ENCODE results near the gene OTUB1. TPM values are rescaled to one million over a fixed set of nuclear protein-coding genes. Genes with fewer than 3 reads are reported as not detected.

OTUB1 gene
- total RNA-seq, 1 experiment from 2014 or later = 87.0 TPM

DNA sequence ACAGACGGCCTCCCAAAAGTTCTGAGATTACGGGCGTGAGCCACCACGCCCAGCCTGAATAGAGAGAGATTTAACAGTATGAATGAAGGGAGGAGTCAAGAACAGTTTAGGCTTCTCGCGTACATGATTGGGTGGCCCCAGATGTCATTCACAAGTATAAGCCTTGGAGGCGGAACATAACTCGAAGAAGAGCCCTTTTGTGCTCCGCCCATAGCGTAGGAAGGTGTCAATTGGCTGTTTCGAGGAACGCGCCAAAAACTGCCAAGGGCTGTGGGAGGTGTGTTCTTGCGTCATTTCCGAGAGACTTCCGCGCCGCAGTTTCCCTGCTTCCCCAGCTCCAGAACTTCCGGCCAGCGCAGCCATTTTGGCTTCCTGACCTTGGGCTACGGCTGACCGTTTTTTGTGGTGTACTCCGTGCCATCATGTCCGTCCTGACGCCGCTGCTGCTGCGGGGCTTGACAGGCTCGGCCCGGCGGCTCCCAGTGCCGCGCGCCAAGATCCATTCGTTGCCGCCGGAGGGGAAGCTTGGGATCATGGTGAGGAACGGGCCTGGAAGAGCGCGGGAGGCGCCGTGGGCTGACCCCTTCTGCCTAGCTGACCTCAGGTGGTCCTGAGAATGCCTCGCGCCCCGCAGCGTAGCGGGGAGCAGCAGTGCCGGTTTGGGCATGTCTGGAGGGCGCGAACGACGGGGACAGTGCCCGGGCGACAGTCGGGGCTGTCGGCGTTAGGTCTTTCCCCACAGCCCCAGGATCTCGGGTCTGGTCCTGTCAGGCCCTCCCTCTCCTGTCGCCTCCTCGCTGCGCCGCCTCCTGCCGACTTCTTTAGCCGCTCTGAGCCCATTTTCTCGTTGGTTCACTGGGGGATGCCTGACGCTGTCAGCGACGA, 11.7 kb upstream of the OTUB1 start, which contains the start of gene COX8A:
Gene COX8A (plus strand): TSS at position 362 of the 885 bp plus-strand sequence. CDS start 61 bp downstream, at position 423.
- ATAC-seq (peak; percentile 97), DNase-seq (ENCODE audit: low read depth, low spot score) (peak; percentile 100)
- ChIA-PET CTCF (interaction anchor here (0.6 to 0.9 kb wide), 2 partner anchors 10 to 29 kb away, joined by 4 to 6 read pairs; no protein-coding TSS in a partner anchor), POLR2A (no interaction called here), RAD21 (ENCODE audit: low non-redundant PET in 1 of 2, low total read pairs in 2 of 2, uncharacterized antibody in 2 of 2, unreplicated experiment in 2 of 2) (no interaction called here)
- no peak; the same call in 1 of the 2 replicates for TF ChIP-seq EGR1 (IDR thresholded peaks at IDR 0.05; ENCODE audit: low read depth)
- no peak for TF ChIP-seq EZH2 (IDR thresholded peaks at IDR 0.05)
- no peak for TF ChIP-seq JUND (IDR thresholded peaks at IDR 0.05)
- TF ChIP-seq SIN3A (IDR thresholded peaks at IDR 0.05; ENCODE audit: low read depth) = peak; percentile 98
- peak; percentile 80 for TF ChIP-seq CBX3 (IDR thresholded peaks at IDR 0.05; ENCODE audit: low read depth)
- TF ChIP-seq YY1 (IDR thresholded peaks at IDR 0.05; ENCODE audit: extremely low read depth, insufficient replicate concordance, low read depth, low read length) = peak; percentile 94
- no peak for TF ChIP-seq CTCF (IDR thresholded peaks at IDR 0.05 in 2 of 3, conservative IDR thresholded peaks at IDR 0.05 in 1 of 3; ENCODE audit: borderline replicate concordance in 1 of 3, insufficient read depth in 1 of 3, low read depth in 2 of 3, low read length in 2 of 3)
- TF ChIP-seq POLR2A (IDR thresholded peaks at IDR 0.05; ENCODE audit: borderline replicate concordance, extremely low read depth, insufficient read depth, insufficient read length) = no peak
- peak; percentile 97 for TF ChIP-seq SP1 (IDR thresholded peaks at IDR 0.05; ENCODE audit: low read depth)
- TF ChIP-seq ELF1 (IDR thresholded peaks at IDR 0.05; ENCODE audit: borderline replicate concordance, low read depth) = no peak; the same call in 1 of the 2 replicates
- peak; percentile 81; the same call in 1 of the 2 replicates for TF ChIP-seq ZFX (IDR thresholded peaks at IDR 0.05)
- peak; percentile 83 for TF ChIP-seq SRF (IDR thresholded peaks at IDR 0.05; ENCODE audit: low read depth)
- peak; percentile 95 for TF ChIP-seq POLR2AphosphoS5 (IDR thresholded peaks at IDR 0.05; ENCODE audit: low read depth, low read length)
- peak; percentile 58; the same call in 1 of the 2 replicates for TF ChIP-seq CEBPB (IDR thresholded peaks at IDR 0.05; ENCODE audit: low read depth)
- TF ChIP-seq MAX (IDR thresholded peaks at IDR 0.05) = peak; percentile 81
- no peak for TF ChIP-seq ATF3 (IDR thresholded peaks at IDR 0.05)
- no peak for TF ChIP-seq REST (IDR thresholded peaks at IDR 0.05; ENCODE audit: low read depth)
- TF ChIP-seq TCF7L2 (IDR thresholded peaks at IDR 0.05; ENCODE audit: borderline replicate concordance, extremely low read depth, insufficient read depth, insufficient read length) = no peak
- Histone ChIP-seq H3K27me3 (ENCODE audit: insufficient read depth, low read length) (no peaks in the 10 kb centered on the region), H3K4me2 (ENCODE audit: low read length) (peak within 1 kb of the TSS; percentile 84), H3K4me1 (ENCODE audit: control insufficient read depth in 1 of 2, insufficient read depth in 2 of 2, low read length in 2 of 2) (peaks cover 10 to 23% of the 10 kb centered on the region in 2 experiments), H2AFZ (ENCODE audit: low read depth, low read length, poor library complexity, severe bottlenecking) (no peak within 1 kb of the TSS), H3K27ac (ENCODE audit: low read depth, low read length) (peak within 1 kb of the TSS; percentile 96), H3K36me3 (ENCODE audit: control insufficient read depth in 1 of 2, insufficient read depth in 2 of 2, low read length in 2 of 2) (peaks cover 2 to 7% of the 10 kb centered on the region in 2 experiments; a peak in 2 of 4 replicates), H3K4me3 (replicated peaks in 1 of 2; ENCODE audit: low read depth in 1 of 2, low read length in 2 of 2) (peak within 1 kb of the TSS; percentile 97 to 100), H3K79me2 (ENCODE audit: insufficient read depth, low read length) (peaks cover 45% of the 10 kb centered on the region), H4K20me1 (ENCODE audit: insufficient read depth) (no peaks in the 10 kb centered on the region), H3K9me3 (ENCODE audit: control insufficient read depth in 1 of 2, insufficient read depth in 1 of 2, low read depth in 1 of 2, low read length in 2 of 2) (no peaks in the 10 kb centered on the region), H3K9ac (ENCODE audit: low read length) (peak within 1 kb of the TSS; percentile 100), H3K9me2 (ENCODE audit: insufficient read depth) (no peaks in the 10 kb centered on the region)
- intact Hi-C loops (cut with micrococcal nuclease) = loop anchor here (2.0 kb wide), 1 partner anchor 58 kb away; the partner anchor contains the start of gene RCOR2
- TSS peak; percentile 84 for BruUV-seq (replicated peaks)
